ENCODE results near the gene CTNNA1.

- TF ChIP-seq, protein P1, sequence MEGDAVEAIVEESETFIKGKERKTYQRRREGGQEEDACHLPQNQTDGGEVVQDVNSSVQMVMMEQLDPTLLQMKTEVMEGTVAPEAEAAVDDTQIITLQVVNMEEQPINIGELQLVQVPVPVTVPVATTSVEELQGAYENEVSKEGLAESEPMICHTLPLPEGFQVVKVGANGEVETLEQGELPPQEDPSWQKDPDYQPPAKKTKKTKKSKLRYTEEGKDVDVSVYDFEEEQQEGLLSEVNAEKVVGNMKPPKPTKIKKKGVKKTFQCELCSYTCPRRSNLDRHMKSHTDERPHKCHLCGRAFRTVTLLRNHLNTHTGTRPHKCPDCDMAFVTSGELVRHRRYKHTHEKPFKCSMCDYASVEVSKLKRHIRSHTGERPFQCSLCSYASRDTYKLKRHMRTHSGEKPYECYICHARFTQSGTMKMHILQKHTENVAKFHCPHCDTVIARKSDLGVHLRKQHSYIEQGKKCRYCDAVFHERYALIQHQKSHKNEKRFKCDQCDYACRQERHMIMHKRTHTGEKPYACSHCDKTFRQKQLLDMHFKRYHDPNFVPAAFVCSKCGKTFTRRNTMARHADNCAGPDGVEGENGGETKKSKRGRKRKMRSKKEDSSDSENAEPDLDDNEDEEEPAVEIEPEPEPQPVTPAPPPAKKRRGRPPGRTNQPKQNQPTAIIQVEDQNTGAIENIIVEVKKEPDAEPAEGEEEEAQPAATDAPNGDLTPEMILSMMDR (IDR thresholded peaks at IDR 0.05; ENCODE audit: control extremely low read depth in 1 of 3, insufficient read depth in 1 of 3, low read depth in 1 of 3, low read length in 3 of 3), result no peak
- no peak for TF ChIP-seq TCF12 (IDR thresholded peaks at IDR 0.05; ENCODE audit: low read depth, low read length)
- no peak for TF ChIP-seq RFX5 (IDR thresholded peaks at IDR 0.05; ENCODE audit: borderline replicate concordance, low read depth, low read length)
- no peak for TF ChIP-seq CEBPB (IDR thresholded peaks at IDR 0.05; ENCODE audit: low read depth, low read length)
- TF ChIP-seq EZH2 (IDR thresholded peaks at IDR 0.05; ENCODE audit: low read depth, low read length, severe bottlenecking), result no peak
- TF ChIP-seq SUZ12 (IDR thresholded peaks at IDR 0.05; ENCODE audit: low read length), result no peak
These were observed 54.0 kb downstream of the CTNNA1 start for GRCh38 chr5:138807182-138807581.
